IPS-18c (cell line): Measurements from ENCODE around the gene PTPN1.
"Not testable (repeated sequence)": the region's sequence is repeated elsewhere in the genome, so short reads cannot be mapped to it uniquely, and the experiment has no call there.

Experiments
- H3K4me3 ChIP-seq: 2 replicates; pipeline ENCODE4 v1.7.0; 2013; ENCODE audit warnings: low read depth, mild to moderate bottlenecking, low read length, moderate library complexity; ENCODE audit not compliant: insufficient read depth
- H3K9me3 ChIP-seq: one replicate; pipeline ENCODE4 v1.6.1; 2013; ENCODE audit warnings: mild to moderate bottlenecking, low read length, moderate library complexity; ENCODE audit not compliant: control insufficient read depth, insufficient read depth

Gene PTPN1

DNA sequence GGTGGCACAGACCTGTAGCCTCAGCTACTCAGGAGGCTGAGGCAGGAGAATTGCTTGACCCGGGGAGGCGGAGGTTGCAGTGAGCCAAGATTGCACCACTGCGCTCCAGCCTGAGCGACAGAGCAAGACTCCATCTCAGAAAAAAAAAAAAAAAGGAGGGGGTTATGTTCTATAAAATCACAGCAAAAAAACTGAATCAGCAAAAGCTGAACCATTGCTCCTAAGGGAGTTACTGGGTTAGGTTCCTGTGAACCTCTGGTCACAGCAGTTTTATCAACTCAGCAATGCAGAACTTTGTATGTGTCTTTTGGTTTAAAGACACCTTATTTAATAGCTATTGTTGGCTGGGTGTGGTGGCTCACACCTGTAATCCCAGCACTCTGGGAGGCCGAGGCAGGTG lies 88.6 kb downstream of the PTPN1 start:
- H3K9me3 ChIP-seq, H3K4me3 ChIP-seq: not testable (repeated sequence)

DNA sequence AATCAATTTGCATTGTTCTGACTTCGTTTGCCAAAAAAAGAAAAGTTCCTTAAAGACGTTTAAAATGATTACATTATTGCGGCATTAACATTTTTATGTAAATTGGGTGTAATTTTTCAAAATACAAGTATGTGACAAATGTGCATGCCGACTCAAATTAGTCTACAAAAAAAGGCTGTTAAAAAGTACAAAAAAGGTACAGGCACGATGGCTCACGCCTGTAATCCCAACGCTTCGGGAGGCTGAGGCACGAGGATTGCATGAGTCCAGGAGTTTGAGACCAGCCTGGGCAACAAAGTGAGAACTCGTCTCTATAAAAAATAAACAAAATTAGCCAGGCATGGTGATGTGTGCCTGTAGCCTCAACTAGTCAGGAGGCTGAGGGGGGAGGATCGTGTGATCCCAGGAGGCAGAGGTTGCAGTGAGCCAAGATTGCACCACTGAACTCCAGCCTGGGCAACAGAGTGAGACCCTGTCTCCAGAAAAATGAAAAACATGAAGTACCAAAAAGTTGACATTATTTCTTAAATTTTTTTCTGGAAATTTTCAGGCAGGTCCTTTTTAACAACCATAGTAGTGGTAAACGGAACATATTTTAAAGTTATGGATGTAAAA lies 90.2 kb downstream of the PTPN1 start:
- Histone ChIP-seq H3K9me3 (no peaks in the 10 kb centered on the region), H3K4me3 (no peak overlapping the region)

DNA sequence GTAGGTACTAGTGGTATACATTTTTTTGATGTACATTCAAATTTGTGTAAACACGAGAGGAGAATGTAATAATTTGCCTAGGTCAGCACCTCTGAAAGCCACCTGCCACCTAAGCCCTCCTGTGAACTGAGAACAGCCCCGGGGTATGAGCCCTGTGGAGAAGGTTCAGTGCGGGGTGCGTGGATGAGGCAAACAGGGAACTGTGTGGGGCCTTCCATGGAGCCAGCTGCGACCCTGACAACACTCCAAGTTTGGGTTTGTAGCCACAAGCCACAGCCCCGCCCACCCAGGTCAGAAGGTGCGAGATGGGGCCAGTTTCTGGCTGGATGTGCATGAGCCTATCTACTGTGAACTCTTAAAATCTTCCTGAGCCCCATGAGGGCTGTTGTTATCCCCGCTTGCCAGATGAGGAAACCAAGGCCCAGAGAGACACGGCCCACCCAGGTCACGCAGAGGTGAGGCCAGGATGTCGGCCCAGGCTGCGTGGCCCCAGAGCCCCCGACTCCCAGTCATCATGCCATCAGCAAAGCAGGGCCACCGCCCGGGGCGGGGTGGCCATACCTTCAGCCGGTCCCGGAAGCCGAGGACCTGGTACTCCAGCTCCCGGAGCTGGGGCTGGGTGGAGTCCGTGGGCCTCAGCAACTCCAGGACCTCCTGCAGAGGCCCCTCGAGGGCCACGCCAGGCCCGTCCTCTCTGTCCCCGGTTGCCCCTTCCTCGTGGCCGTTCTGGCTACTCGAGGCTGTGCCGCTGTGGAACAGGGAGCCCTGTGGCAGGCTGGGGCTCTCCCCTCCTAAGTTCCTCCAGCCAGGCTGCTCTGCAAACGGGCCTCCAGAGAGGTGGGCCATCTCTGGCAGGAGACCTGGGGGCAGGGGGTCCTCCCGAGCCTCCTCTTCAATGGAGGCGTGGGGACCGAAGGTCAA lies 91.6 kb downstream of the PTPN1 start:
- Histone ChIP-seq H3K9me3 (no peaks in the 10 kb centered on the region), H3K4me3 (no peak overlapping the region)

DNA sequence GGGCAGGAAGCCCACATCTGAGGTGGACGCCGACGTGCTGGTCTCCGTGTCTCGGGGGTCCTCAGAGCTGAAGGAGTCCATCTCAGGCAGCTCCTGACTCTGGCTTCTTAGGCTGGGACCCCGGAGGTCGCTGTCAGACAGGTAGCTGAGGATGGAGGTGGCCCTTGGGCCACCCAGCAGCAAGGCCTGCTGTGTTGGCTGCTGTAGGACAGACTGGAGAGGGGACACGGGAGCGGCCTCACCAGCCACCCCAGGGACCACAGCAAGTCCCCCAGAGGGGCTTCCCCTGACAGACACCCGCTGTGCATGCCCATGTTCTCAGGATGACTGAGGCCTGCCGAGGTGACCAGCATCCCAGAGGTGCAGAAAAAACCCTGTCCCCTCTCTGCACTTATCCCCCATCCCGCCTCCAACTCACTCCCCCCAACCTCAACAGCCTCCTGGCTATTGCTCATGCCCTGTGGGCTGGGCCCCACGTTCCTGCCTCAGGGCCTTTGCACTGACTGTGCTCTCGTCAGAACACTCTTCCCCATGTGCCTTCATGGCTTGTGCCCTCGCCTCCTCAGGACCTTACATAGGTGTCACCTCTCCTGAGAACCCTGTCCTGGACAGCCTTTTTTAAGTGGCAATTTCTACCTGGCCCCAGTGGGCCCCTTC lies 92.4 kb downstream of the PTPN1 start:
- no peaks in the 10 kb centered on the region for H3K9me3 ChIP-seq
- no peak overlapping the region for H3K4me3 ChIP-seq

DNA sequence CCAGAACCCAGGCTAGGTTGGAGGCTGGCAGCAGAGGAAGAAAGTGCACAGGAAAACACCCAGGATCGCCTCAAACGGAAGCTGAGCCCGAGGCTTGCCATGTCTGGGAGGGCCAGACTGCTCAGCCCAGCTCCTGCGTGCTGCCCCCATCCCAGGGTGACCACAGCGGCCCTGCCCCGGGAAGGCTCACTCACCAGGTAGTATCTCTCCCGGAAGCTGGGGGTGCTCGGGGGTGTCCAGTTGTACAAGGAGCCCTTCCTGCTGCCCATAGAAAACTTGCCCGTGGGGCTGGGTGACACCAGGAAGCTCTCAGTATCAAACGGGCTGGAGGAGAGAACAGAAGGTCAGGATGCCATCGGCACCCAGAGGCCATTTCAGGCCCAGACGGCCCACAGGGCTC lies 94.3 kb downstream of the PTPN1 start:
- no peak overlapping the region for H3K4me3 ChIP-seq
- H3K9me3 ChIP-seq, result no peaks in the 10 kb centered on the region

DNA sequence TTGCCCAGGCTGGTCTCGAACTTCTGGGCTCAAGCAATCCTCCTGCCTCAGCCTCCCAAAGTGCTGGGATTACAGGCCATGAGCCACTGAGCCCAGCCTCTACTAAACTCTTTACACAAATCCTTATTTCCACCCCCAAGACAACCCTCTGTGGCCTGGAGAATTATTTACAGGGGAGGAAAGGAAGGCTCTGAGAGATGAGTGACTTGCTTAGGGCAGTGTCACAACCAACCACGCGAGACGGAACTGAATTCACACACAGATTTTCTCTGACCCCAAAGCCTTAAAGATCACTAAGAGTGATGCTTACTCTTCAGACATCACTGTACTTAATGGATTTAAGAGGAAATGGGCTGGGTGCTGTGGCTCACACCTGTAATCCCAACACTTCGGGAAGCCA lies 95.0 kb downstream of the PTPN1 start:
- Histone ChIP-seq H3K4me3 (no peak overlapping the region), H3K9me3 (no peaks in the 10 kb centered on the region)

DNA sequence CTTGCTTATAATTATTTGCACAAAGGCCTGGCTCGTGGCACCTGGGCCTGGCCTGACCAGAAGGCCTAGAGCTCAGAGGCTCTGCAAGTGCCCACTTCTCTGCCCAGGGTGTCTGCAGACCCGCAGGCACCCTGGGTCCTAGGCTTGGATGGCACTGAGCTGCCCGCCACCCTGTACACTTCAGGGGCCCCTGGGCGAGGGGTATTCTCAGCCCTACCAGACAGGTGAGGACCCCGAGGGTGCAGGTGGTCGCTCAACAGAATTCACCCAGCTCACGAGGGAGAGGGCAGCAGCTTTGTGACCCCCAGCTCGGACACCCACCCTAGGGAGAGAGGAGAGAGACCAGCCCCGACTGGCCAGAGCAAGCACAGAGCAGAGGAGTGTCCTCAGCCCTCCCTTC lies 97.3 kb downstream of the PTPN1 start:
- no peaks in the 10 kb centered on the region for H3K9me3 ChIP-seq
- H3K4me3 ChIP-seq, result no peak overlapping the region

DNA sequence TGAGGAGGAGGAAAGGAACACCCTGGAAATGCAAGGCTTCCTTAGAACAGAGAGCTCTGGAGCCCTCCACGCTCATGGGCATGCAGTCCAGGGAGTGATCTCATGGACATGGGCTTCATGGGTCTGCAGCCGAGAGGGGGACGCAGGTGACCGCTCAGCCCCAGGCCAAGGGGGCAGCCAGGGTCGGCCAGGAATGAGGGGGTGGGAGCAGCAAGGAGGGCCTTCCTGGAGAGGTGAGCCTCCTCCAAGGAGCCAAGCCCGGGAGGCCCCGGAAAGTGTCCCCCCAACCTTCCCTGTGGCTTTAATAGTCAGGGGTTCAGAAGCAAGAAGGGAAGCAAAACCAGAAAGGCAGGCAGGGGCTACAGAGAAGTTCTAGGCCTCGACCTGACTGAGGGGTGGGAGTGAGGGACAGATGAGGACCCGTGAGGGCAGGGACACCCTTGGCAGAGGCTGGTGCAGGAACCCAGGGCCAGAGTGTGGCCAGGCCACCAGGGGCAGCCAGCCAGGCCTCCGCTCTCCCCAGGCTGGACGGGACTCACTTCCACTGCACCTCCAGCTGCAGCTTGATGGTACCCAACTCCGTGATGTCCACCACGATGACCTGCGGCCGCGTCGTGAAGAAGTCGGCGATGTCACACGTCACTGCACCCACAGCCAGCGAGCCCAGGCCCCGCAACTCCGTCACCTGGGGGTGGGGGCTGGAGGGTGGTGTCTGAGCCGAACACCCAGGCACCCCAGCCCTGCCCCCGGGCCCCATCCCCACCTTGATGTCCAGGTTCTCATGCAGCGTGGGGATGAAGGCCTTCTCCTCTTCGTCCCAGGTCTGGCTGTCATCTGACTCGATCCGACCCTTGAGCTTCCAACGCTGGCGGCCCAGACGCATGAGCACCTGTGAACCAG lies 97.9 kb downstream of the PTPN1 start:
- no peaks in the 10 kb centered on the region for H3K9me3 ChIP-seq
- no peak overlapping the region for H3K4me3 ChIP-seq

DNA sequence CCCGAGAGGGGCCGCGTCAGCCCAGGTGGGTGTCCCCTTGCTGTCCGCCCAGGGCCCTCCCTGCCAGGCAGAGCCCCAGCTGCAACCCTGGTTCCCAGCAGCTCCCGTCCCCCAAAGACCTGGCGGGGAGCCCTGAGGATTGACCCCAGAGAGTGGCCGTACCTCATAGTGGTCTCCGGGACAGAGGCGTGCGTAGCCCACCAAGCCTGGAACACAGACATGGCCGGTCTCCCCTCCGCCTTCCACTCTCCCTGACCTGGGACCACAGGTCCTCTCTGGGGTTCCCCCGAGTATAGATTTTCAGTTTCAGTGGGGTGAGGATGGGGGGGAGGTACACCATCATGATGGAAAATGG lies 98.5 kb downstream of the PTPN1 start:
- no peaks in the 10 kb centered on the region for H3K9me3 ChIP-seq

DNA sequence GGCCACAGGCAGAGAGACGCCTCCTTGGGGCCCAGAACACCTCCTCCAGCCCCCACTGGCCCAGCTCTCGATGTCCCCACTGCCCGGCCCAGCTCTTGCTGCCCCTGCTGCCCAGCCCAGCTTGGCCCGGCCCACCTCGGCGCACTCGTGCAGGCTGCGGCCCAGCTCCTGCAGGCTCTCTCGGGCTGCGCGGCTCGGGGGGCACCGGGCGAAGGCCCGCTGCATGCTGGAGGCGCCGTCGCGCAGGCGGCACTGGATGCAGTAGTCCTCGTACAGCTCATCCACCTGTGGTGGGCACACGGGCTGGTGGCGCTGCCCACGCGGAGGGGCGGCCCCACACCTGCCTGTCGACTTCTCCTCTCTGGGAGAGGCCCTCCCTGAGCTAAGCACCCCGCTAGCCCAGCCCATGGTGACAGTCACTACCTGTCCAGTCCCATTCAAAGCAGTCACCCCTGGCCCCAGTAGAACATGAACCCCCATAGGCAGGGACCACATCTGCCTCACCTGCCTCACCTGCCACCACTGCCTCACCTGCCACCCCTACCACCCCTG lies 99.3 kb downstream of the PTPN1 start:
- no peak overlapping the region for H3K4me3 ChIP-seq
- no peaks in the 10 kb centered on the region for H3K9me3 ChIP-seq

More for the DNA sequence above, 98.5 kb downstream of the PTPN1 start:
- no peak overlapping the region for H3K4me3 ChIP-seq

DNA sequence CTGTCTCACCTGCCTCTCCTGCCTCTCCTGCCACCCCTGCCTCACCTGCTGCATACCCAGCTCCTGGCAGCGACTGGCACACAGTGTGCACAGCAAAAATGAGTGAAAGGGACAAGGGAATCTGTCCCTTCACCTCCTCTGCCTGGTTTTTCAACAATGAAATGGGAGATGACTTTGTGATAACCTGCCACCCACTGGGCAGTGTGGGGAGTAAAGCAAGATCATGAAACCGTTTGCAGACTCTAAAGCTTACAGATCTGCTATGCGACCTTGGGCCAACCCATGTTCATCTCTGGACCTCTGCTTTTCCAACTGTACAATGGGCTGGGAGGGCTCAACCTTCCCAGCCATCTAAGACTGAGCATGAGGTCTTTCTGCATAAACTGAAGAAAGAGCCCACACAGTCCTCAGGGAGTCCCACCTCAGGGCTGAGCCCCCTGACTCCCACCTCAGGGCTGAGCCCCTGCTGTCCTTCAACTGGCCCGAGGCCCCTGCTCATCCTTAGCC lies 100.1 kb downstream of the PTPN1 start:
- Histone ChIP-seq H3K4me3 (no peak overlapping the region), H3K9me3 (peaks cover 2% of the 10 kb centered on the region)

DNA sequence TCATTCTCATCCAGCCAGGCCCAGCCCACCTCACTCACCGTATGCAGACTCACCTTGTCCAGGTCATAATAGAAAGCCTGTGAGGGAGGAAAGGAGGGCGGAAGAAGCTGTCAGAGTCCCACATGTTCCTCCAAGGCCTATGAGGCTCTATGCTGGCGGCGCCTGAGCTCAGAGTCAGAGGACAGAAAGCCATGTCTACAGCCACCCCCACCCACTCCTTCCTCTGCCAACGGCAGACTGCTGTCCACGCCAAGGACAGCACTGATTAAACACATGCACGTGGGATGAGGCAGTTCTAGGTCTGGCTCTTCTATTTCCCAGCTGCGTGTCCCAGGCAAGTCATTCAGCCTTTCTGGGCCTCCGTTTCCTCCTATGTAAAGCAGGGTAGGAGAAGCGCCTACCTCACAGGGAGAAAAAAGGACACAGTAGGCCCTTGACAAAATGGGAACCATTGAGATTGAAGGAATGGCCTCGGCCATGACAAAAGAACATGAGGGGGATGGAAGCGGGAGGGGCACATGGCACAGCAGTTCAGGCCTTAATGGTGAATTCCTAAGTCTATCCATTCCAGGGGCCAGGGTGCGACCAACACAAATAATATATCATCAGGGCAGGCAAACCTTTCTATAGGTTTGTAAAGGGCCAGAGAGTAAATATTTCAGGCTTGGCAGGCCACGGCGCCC lies 101.1 kb downstream of the PTPN1 start:
- peaks cover 2% of the 10 kb centered on the region for H3K9me3 ChIP-seq
- H3K4me3 ChIP-seq, result no peak overlapping the region

DNA sequence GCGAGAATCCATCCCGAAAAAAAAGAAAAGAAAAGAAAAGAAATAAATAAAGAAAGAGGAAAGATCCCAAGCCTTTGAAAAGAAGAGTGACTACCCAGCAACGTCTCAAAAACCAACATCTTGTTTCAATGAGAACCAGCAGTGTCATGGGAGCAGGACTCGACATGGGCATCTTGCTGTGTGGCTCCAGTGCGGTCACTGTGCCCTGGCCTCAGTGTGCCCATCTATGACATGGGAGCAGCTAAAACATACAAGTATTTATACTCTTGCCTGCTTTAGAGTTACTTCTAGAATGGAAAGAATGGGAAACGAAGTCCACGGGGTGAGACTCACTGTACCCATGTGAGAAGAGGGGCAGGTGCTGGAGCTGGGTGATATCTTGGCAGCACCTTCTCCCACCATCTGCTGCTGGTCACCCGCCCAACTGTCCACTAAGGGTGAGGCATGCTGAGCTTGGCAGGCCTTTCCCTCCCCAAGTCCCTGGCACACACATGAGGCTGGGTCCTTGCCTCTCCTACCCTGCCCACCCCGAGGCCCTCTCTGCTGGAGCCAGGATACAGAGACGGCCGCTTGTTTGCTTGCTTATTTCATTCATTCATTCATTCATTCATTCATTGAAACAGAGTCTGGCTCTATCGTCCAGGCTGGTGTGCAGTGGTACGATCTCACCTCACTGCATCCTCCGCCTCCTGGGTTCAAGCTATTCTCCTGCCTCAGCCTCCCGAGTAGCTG lies 103.4 kb downstream of the PTPN1 start:
- H3K4me3 ChIP-seq, result no peak overlapping the region
- peaks cover 2% of the 10 kb centered on the region for H3K9me3 ChIP-seq

DNA sequence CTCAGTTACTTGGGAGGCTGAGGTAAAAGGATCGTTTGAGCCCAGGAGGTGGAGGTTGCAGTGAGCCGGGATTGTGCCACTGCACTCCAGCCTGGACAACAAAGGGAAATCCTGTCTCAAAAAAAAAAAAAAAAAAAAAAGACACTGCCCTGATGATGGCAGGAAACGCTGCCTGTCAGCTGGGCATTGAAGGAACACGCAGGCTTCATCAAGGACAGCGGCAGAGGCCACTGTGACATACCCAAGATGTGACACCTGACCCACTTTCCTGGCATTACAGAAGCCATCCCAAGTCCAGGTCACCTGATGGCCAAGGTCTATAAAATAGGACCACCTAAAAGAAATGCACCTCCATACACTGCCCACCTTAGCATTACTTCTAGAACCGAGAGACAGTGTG lies 105.2 kb downstream of the PTPN1 start:
- Histone ChIP-seq H3K4me3 (no peak overlapping the region), H3K9me3 (peaks cover 2% of the 10 kb centered on the region)

DNA sequence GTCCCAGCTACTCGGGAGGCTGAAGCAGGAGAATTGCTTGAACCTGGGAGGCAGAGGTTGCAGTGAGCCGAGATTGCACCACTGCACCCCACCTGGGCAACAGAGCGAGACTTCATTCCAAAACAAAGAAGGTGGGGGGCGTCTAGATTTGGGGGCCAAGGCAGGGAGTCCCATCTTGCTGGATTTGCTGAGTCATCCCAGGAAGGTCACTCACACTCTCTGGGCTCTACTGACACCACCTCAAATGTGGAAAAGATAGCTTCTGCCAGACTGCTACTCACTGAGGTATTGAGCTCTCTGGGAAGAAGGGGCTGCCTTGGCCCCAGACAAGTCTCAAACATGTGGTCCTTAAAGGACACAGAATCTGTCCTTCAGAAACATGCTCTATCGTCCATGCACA lies 106.8 kb downstream of the PTPN1 start:
- Histone ChIP-seq H3K9me3 (peaks cover 2% of the 10 kb centered on the region), H3K4me3 (no peak overlapping the region)

DNA sequence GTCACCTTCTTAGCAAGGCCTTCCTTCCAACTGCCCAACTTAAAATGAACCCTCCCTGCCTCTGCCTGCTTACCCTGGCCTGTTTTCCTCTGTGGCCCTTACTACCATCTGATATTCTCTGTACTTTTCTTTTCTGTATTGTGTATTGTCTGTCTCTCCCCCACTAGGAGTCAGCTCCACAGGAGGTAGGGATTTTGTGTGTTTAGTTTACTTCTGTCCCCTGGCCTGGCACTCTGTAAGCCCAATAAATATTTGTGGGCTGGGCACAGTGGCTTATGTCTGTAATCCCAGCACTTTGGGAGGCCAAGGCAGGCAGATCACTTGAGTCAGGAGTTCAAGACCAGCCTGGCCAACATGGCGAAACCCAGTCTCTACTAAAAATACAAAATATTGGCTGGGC lies 108.4 kb downstream of the PTPN1 start:
- peaks cover 2% of the 10 kb centered on the region for H3K9me3 ChIP-seq
- H3K4me3 ChIP-seq, result no peak overlapping the region
